ENCODE results near the gene TAP1. TPM values are rescaled to one million over a fixed set of nuclear protein-coding genes. Genes with fewer than 3 reads are reported as not detected.

The TAP1 gene
- total and polyA plus RNA-seq, 9 of the 15 experiments (the other 6 are each of a cell fraction or from before 2014, with no cell fraction given), result 1.3 to 6.0 (median 4.2) TPM

DNA sequence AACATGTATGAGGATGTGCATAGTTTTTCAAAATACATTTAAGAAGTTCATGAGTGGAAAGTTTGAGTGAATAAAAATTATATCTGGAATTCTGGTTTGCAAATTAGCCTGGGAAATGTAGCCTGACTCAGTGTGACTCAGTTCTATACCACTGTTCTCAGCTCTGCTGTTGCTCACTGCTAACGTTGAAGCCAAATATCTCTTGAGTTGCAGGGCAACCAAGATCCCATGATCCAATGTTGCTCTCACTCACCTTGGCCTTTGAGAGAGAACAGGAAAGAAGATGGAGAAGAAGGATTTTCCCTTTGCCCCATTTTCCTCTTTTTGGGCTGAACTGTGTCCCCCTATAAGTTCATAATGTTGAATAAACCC is 29.4 kb upstream of the TAP1 start:
- Histone ChIP-seq H3K4me2 (ENCODE audit: insufficient read depth, low read length) (no peak overlapping the region), H3K27ac (ENCODE audit: extremely low read depth, low read depth, low read length) (no peak overlapping the region), H3K4me3 (no peak overlapping the region), H3K79me2 (ENCODE audit: control insufficient read depth, insufficient read depth, low read length) (no peaks in the 10 kb centered on the region), H3K9ac (ENCODE audit: insufficient read depth in 1 of 2, low read depth in 2 of 2, low read length in 2 of 2) (no peak overlapping the region), H2AFZ (ENCODE audit: low read depth, low read length) (no peak overlapping the region), H3K4me1 (replicated peaks in 1 of 2; ENCODE audit: control insufficient read depth in 2 of 2, insufficient read depth in 2 of 2, low read length in 2 of 2) (peaks cover 0 to 4% of the 10 kb centered on the region in 2 experiments; a peak in 2 of 5 replicates), H3K36me3 (ENCODE audit: control insufficient read depth, insufficient read depth, low read length) (no peaks in the 10 kb centered on the region), H3K9me3 (replicated peaks; ENCODE audit: control insufficient read depth, insufficient read depth, low read depth, low read length) (no peaks in the 10 kb centered on the region), H4K20me1 (replicated peaks; ENCODE audit: control insufficient read depth, insufficient read depth, low read length) (no peaks in the 10 kb centered on the region), H3K9me1 (ENCODE audit: control insufficient read depth, insufficient read depth, low read length) (no peaks in the 10 kb centered on the region), H3K27me3 (ENCODE audit: control insufficient read depth in 2 of 2, insufficient read depth in 2 of 2, low read length in 2 of 2) (peaks cover 17 to 18% of the 10 kb centered on the region in 2 experiments)
- in situ Hi-C loops (cut with MboI), result loop anchor here (5.0 kb wide), 1 partner anchor 54 kb away; no protein-coding TSS in a partner anchor
- FAIRE-seq (no peak), ATAC-seq (no peak), DNase-seq (ENCODE audit: extremely low read depth in 1 of 4, low spot score in 3 of 4) (no peak)
- CTCF ChIA-PET (ENCODE audit: low intra/inter-chr PET ratio), result interaction anchor here (0.6 kb wide), 1 partner anchor 82 kb away, joined by 3 read pairs; no protein-coding TSS in a partner anchor
- no TSS peak for BruUV-seq (replicated peaks)
- intact Hi-C loops (cut with micrococcal nuclease), result loop anchor here (10.0 kb wide), 1 partner anchor 212 kb away; no protein-coding TSS in a partner anchor
- WGBS (ENCODE audit: insufficient coverage, low coverage, missing lambda C conversion rate), result 0% methylated on average over 1 of the region's 1 CpG
- POLR2A ChIA-PET, result interaction anchor here (0.9 to 1.1 kb wide), 2 partner anchors 89 to 91 kb away, joined by 3 read pairs; no protein-coding TSS in a partner anchor
- TF ChIP-seq, protein P1, sequence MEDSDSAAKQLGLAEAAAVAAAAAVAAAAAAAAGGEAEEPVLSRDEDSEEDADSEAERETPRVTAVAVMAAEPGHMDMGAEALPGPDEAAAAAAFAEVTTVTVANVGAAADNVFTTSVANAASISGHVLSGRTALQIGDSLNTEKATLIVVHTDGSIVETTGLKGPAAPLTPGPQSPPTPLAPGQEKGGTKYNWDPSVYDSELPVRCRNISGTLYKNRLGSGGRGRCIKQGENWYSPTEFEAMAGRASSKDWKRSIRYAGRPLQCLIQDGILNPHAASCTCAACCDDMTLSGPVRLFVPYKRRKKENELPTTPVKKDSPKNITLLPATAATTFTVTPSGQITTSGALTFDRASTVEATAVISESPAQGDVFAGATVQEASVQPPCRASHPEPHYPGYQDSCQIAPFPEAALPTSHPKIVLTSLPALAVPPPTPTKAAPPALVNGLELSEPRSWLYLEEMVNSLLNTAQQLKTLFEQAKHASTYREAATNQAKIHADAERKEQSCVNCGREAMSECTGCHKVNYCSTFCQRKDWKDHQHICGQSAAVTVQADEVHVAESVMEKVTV (CRISPR knock-in tag; IDR thresholded peaks at IDR 0.05), result no peak
- TF ChIP-seq BRD9 (IDR thresholded peaks at IDR 0.05; ENCODE audit: low read depth, partially characterized antibody), result no peak
- TF ChIP-seq, protein P2, sequence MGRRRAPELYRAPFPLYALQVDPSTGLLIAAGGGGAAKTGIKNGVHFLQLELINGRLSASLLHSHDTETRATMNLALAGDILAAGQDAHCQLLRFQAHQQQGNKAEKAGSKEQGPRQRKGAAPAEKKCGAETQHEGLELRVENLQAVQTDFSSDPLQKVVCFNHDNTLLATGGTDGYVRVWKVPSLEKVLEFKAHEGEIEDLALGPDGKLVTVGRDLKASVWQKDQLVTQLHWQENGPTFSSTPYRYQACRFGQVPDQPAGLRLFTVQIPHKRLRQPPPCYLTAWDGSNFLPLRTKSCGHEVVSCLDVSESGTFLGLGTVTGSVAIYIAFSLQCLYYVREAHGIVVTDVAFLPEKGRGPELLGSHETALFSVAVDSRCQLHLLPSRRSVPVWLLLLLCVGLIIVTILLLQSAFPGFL (CRISPR knock-in tag; IDR thresholded peaks at IDR 0.05), result no peak
- TF ChIP-seq GABPB1 (CRISPR knock-in tag; IDR thresholded peaks at IDR 0.05), result no peak
- TF ChIP-seq HMG20B (CRISPR knock-in tag; IDR thresholded peaks at IDR 0.05), result no peak
- TF ChIP-seq POLR2AphosphoS5 (IDR thresholded peaks at IDR 0.05; ENCODE audit: control insufficient read depth, insufficient read depth, low read depth, low read length), result no peak
- no peak for TF ChIP-seq ZBTB17 (CRISPR knock-in tag; IDR thresholded peaks at IDR 0.05)
- no peak for TF ChIP-seq ZKSCAN8 (CRISPR knock-in tag; IDR thresholded peaks at IDR 0.05)
- TF ChIP-seq NR4A1 (CRISPR knock-in tag; IDR thresholded peaks at IDR 0.05), result no peak
- TF ChIP-seq NR4A1 (tag; IDR thresholded peaks at IDR 0.05), result no peak
- no peak for TF ChIP-seq ZNF324 (CRISPR knock-in tag; IDR thresholded peaks at IDR 0.05)
- no peak for TF ChIP-seq ZNF197 (CRISPR knock-in tag; IDR thresholded peaks at IDR 0.05; ENCODE audit: low read depth)
- TF ChIP-seq, protein P3, sequence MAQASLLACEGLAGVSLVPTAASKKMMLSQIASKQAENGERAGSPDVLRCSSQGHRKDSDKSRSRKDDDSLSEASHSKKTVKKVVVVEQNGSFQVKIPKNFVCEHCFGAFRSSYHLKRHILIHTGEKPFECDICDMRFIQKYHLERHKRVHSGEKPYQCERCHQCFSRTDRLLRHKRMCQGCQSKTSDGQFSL (CRISPR knock-in tag; IDR thresholded peaks at IDR 0.05), result no peak
- TF ChIP-seq, protein P3 (tag; IDR thresholded peaks at IDR 0.05), result no peak
- TF ChIP-seq ZNF586 (CRISPR knock-in tag; conservative IDR thresholded peaks at IDR 0.05), result no peak
- no peak for TF ChIP-seq SMARCA5 (IDR thresholded peaks at IDR 0.05)
- TF ChIP-seq ZNF766 (CRISPR knock-in tag; conservative IDR thresholded peaks at IDR 0.05), result no peak
- no peak for TF ChIP-seq NCOA6 (IDR thresholded peaks at IDR 0.05)
- TF ChIP-seq GATAD2B (IDR thresholded peaks at IDR 0.05; ENCODE audit: borderline replicate concordance), result no peak
- no peak for TF ChIP-seq PHF8 (IDR thresholded peaks at IDR 0.05; ENCODE audit: borderline replicate concordance, low read length)

All from K562 (cell line).